Nephron (organoid): ENCODE data around the gene PLCB4.

Experiments
- H3K27ac Mint-ChIP-seq, 3 experiments: 2 replicates each; pipeline ENCODE4 v1.8.0; 2020; ENCODE audit warnings: mixed read lengths in 3 of 3, mild to moderate bottlenecking in 2 of 3, moderate library complexity in 1 of 3
- H3K27me3 Mint-ChIP-seq: 2 replicates; pipeline ENCODE4 v1.8.0; 2021; ENCODE audit warnings: low read depth, mild to moderate bottlenecking, moderate library complexity, mixed read lengths
- H3K36me3 Mint-ChIP-seq: 2 replicates; pipeline ENCODE4 v1.8.0; 2020; ENCODE audit warnings: low read depth, mixed read lengths
- H3K4me1 Mint-ChIP-seq: 2 replicates; pipeline ENCODE4 v1.8.0; 2020; ENCODE audit warnings: mixed read lengths
- H3K4me3 Mint-ChIP-seq, 3 experiments: 2 replicates each; pipeline ENCODE4 v1.8.0; 2020; ENCODE audit warnings: mild to moderate bottlenecking in 3 of 3, mixed read lengths in 3 of 3, moderate library complexity in 2 of 3
- H3K9me3 Mint-ChIP-seq: 2 replicates; pipeline ENCODE4 v1.8.0; 2020; ENCODE audit warnings: mixed read lengths
- TF ChIP-seq, protein P1 (sequence below), 3 experiments: fragments of 200-600 bp; sonication (generic); IDR thresholded peaks; one replicate each; pipeline ENCODE4 v1.5.0; 2021; ENCODE audit warnings: antibody characterized with exemption in 3 of 3; ENCODE audit not compliant: unreplicated experiment in 3 of 3

The PLCB4 gene

DNA sequence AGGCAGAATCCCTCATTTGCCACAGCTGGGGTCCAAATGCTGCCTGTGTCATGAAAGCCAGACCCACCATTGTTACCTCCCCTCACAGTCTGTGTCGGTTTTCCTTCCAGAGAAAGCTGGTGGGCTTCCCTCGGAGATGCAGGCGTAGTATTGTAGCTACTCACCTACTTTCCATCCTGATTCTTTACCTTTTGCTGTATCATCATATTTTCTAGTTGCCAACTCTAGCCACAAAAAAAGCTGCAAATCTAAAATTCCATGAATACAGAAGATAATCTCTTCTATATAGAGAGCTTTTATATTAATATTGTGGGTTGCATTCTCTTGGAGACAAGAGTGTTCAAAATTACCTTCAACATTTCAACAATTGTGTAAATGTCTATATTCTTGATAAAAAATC is 347.5 kb downstream of the PLCB4 start:
- Mint-ChIP-seq H3K4me3 (no peak overlapping the region), H3K27me3 (no peaks in the 10 kb centered on the region), H3K9me3 (no peaks in the 10 kb centered on the region), H3K4me1 (no peaks in the 10 kb centered on the region), H3K27ac (no peak overlapping the region), H3K36me3 (peaks cover 30% of the 10 kb centered on the region)
- TF ChIP-seq, protein P1, sequence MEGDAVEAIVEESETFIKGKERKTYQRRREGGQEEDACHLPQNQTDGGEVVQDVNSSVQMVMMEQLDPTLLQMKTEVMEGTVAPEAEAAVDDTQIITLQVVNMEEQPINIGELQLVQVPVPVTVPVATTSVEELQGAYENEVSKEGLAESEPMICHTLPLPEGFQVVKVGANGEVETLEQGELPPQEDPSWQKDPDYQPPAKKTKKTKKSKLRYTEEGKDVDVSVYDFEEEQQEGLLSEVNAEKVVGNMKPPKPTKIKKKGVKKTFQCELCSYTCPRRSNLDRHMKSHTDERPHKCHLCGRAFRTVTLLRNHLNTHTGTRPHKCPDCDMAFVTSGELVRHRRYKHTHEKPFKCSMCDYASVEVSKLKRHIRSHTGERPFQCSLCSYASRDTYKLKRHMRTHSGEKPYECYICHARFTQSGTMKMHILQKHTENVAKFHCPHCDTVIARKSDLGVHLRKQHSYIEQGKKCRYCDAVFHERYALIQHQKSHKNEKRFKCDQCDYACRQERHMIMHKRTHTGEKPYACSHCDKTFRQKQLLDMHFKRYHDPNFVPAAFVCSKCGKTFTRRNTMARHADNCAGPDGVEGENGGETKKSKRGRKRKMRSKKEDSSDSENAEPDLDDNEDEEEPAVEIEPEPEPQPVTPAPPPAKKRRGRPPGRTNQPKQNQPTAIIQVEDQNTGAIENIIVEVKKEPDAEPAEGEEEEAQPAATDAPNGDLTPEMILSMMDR (IDR thresholded peaks at IDR 0.05; ENCODE audit: unreplicated experiment in 3 of 3) = no peak

GRCh38 chr20:9417665-9418064 is 348.8 kb downstream of the PLCB4 start:
- Mint-ChIP-seq H3K4me1 (no peaks in the 10 kb centered on the region), H3K27me3 (no peaks in the 10 kb centered on the region), H3K27ac (no peak overlapping the region), H3K36me3 (peaks cover 30% of the 10 kb centered on the region), H3K4me3 (no peak overlapping the region), H3K9me3 (no peaks in the 10 kb centered on the region)
- TF ChIP-seq, protein P1 (IDR thresholded peaks at IDR 0.05; ENCODE audit: unreplicated experiment in 3 of 3) = no peak

DNA sequence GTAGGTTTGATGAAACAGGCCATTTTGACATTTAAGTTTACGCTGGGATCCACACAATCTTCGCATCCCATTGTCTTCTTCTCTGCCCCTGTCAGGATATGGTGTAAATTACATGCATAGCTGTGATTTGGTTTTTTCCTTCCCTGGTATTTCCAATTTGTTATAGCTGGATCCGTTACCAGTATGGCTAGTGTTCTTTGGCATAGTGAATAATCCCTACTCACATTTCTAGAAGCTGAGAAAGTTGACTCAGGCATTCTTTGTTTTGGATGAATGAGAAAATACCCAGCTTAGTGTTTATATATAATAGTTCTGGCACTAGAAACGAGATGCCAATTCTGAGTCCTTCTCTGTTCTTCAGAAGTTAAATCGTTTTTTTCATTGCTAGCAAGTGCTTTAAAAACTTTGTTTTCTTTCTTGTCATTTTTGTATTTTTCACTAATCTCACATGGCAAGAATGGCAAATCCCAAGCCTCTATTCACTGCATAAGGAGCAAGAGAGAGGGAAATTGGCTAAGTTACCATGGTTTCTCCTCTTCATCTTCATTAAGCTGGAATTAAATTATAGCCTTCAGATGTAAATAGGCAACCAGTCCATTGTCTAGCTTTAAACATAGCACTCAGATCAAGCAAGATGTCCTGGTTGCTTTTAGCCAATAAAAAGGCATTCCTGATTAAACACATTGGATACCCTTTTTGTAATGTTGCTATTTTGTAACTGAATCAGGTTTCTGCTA is 353.6 kb downstream of the PLCB4 start:
- TF ChIP-seq, protein P1 (IDR thresholded peaks at IDR 0.05; ENCODE audit: unreplicated experiment in 3 of 3) = no peak
- H3K36me3 Mint-ChIP-seq = peaks cover 34% of the 10 kb centered on the region
- H3K27me3 Mint-ChIP-seq = no peaks in the 10 kb centered on the region
- no peak overlapping the region for H3K27ac Mint-ChIP-seq
- peaks cover 22% of the 10 kb centered on the region for H3K4me1 Mint-ChIP-seq
- H3K9me3 Mint-ChIP-seq = no peaks in the 10 kb centered on the region
- no peak overlapping the region for H3K4me3 Mint-ChIP-seq

- Mint-ChIP-seq H3K27ac (no peak overlapping the region), H3K4me1 (peaks cover 31% of the 10 kb centered on the region), H3K4me3 (no peak overlapping the region), H3K27me3 (no peaks in the 10 kb centered on the region), H3K9me3 (no peaks in the 10 kb centered on the region), H3K36me3 (peaks cover 32% of the 10 kb centered on the region)
- TF ChIP-seq, protein P1 (IDR thresholded peaks at IDR 0.05; ENCODE audit: unreplicated experiment in 3 of 3) = no peak
These were observed 355.7 kb downstream of the PLCB4 start for GRCh38 chr20:9424551-9424950.

DNA sequence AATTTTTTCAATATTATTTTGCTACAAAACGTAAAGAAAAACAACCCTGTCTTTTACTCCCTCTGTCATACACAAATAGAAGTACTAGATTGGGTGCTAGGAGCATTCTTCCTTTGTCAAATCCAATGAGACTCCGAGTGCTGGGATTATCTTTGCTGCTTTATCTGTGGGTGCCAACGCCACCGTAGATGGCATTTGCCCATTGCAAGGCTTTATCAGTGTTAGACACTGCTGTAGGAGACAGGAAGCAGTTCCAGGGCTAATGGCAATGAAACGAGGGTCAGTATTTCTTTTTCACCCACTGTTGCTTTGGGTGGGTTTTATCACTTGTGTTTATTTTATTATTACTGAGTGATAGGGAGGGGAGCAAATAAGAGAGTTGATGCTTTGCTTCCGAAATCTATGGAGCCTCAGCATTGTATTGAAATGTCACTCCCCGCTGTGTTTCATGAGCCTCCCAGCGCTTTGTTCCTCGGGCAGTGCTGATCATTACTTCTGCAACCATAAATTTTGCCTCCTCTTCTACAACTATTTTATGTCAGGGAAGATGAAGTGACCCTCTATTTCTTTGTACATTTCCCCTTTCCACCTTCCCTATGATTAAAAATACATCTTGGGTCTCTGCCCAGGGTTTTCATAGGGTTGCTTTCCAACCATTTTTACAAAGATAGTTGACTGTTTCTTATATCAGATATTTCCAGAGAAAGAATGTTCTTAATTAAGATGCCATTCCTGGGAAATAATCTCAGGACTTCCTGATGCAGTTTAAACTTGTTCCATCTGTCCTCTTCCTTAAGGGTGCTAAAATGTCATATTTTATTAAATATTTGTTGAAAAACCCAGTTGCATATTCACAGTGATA is 358.8 kb downstream of the PLCB4 start:
- Mint-ChIP-seq H3K4me3 (peak overlapping the region in 1 of 3 experiments; percentile 2), H3K4me1 (peaks cover 31% of the 10 kb centered on the region), H3K9me3 (no peaks in the 10 kb centered on the region), H3K27ac (peak overlapping the region in 2 of 3 experiments; percentile 42 to 66), H3K36me3 (peaks cover 22% of the 10 kb centered on the region), H3K27me3 (no peaks in the 10 kb centered on the region)
- TF ChIP-seq, protein P1 (IDR thresholded peaks at IDR 0.05; ENCODE audit: unreplicated experiment in 3 of 3) = no peak
